ENCODE results near the gene SCFD1. TPM values are rescaled to one million over a fixed set of nuclear protein-coding genes. Genes with fewer than 3 reads are reported as not detected.

Gene SCFD1
- total RNA-seq, 1 experiment from 2014 or later: 38.1 TPM

- no peak overlapping the region for H3K27ac ChIP-seq
- intact Hi-C loops (cut with micrococcal nuclease; ENCODE audit: unreplicated experiment): no loop called here
- DNase-seq: no peak
- H3K4me1 ChIP-seq (replicated peaks; ENCODE audit: insufficient read depth): no peaks in the 10 kb centered on the region
- H4K20me1 ChIP-seq (ENCODE audit: insufficient read depth): no peaks in the 10 kb centered on the region
- H2AFZ ChIP-seq: no peak overlapping the region
- CTCF ChIA-PET: no interaction called here
- POLR2A ChIA-PET (ENCODE audit: unreplicated experiment): interaction anchor here (0.7 kb wide), 1 partner anchor 41 kb away, joined by 3 read pairs; no protein-coding TSS in a partner anchor
- TF ChIP-seq, protein P1, sequence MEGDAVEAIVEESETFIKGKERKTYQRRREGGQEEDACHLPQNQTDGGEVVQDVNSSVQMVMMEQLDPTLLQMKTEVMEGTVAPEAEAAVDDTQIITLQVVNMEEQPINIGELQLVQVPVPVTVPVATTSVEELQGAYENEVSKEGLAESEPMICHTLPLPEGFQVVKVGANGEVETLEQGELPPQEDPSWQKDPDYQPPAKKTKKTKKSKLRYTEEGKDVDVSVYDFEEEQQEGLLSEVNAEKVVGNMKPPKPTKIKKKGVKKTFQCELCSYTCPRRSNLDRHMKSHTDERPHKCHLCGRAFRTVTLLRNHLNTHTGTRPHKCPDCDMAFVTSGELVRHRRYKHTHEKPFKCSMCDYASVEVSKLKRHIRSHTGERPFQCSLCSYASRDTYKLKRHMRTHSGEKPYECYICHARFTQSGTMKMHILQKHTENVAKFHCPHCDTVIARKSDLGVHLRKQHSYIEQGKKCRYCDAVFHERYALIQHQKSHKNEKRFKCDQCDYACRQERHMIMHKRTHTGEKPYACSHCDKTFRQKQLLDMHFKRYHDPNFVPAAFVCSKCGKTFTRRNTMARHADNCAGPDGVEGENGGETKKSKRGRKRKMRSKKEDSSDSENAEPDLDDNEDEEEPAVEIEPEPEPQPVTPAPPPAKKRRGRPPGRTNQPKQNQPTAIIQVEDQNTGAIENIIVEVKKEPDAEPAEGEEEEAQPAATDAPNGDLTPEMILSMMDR (conservative IDR thresholded peaks at IDR 0.05): no peak
- no peak for TF ChIP-seq EZH2 (IDR thresholded peaks at IDR 0.05; ENCODE audit: low read depth)
- no peaks in the 10 kb centered on the region for H3K9me2 ChIP-seq (ENCODE audit: insufficient read depth)
- H3K4me3 ChIP-seq: no peak overlapping the region
- H3K36me3 ChIP-seq (ENCODE audit: low read depth): no peaks in the 10 kb centered on the region
- no peak overlapping the region for H3K4me2 ChIP-seq
- H3K79me2 ChIP-seq (ENCODE audit: low read depth): no peaks in the 10 kb centered on the region
- H3K27me3 ChIP-seq (ENCODE audit: insufficient read depth, low read depth): no peaks in the 10 kb centered on the region
- no peaks in the 10 kb centered on the region for H3K9me3 ChIP-seq (ENCODE audit: insufficient read depth, low read depth)
- BruUV-seq (replicated peaks): no TSS peak
- no peaks in the 10 kb centered on the region for H3F3A ChIP-seq (ENCODE audit: insufficient read depth, low read depth)
Observed at GRCh38 chr14:30708157-30708556, 86.0 kb downstream of the SCFD1 start.

- Histone ChIP-seq H4K20me1 (ENCODE audit: insufficient read depth) (no peaks in the 10 kb centered on the region), H3K27ac (no peak overlapping the region), H3K9me3 (ENCODE audit: insufficient read depth, low read depth) (no peaks in the 10 kb centered on the region), H3K4me2 (no peak overlapping the region), H3K79me2 (ENCODE audit: low read depth) (no peaks in the 10 kb centered on the region), H3F3A (ENCODE audit: insufficient read depth, low read depth) (no peaks in the 10 kb centered on the region), H3K9me2 (ENCODE audit: insufficient read depth) (no peaks in the 10 kb centered on the region), H3K36me3 (ENCODE audit: low read depth) (no peaks in the 10 kb centered on the region), H2AFZ (no peak overlapping the region), H3K4me3 (no peak overlapping the region), H3K27me3 (ENCODE audit: insufficient read depth, low read depth) (no peaks in the 10 kb centered on the region), H3K4me1 (replicated peaks; ENCODE audit: insufficient read depth) (no peaks in the 10 kb centered on the region)
- ChIA-PET CTCF (no interaction called here), POLR2A (ENCODE audit: unreplicated experiment) (no interaction called here)
- DNase-seq: no peak
- TF ChIP-seq, protein P1 (conservative IDR thresholded peaks at IDR 0.05): no peak
- no peak for TF ChIP-seq EZH2 (IDR thresholded peaks at IDR 0.05; ENCODE audit: low read depth)
- intact Hi-C loops (cut with micrococcal nuclease; ENCODE audit: unreplicated experiment): no loop called here
- no TSS peak for BruUV-seq (replicated peaks)
Observed at GRCh38 chr14:30709201-30709600, 87.1 kb downstream of the SCFD1 start.

DNA sequence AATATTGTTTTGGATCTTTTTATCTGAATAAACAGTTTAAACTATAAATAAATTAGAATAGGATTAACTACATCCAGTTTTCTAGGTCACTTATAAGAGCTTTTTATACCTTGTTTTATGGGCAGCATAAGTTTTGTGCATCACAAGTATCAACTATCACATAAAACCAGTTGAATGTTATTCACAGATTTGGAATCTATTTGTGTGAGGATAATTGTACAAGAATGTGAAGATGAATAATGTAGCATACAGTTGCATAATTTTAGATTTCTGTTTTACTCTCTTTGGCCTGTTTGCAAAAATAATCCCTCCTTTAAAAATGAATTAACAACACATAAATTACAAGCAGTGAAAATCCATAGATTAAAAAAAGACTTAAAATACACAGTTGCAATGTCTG lies 88.8 kb downstream of the SCFD1 start:
- Histone ChIP-seq H2AFZ (no peak overlapping the region), H3K36me3 (ENCODE audit: low read depth) (no peaks in the 10 kb centered on the region), H3K9me3 (ENCODE audit: insufficient read depth, low read depth) (no peaks in the 10 kb centered on the region), H3K27me3 (ENCODE audit: insufficient read depth, low read depth) (no peaks in the 10 kb centered on the region), H3K4me2 (no peak overlapping the region), H3K4me3 (no peak overlapping the region), H3K79me2 (ENCODE audit: low read depth) (no peaks in the 10 kb centered on the region), H3F3A (ENCODE audit: insufficient read depth, low read depth) (no peaks in the 10 kb centered on the region), H3K27ac (no peak overlapping the region), H3K4me1 (replicated peaks; ENCODE audit: insufficient read depth) (no peaks in the 10 kb centered on the region), H4K20me1 (ENCODE audit: insufficient read depth) (no peaks in the 10 kb centered on the region), H3K9me2 (ENCODE audit: insufficient read depth) (no peaks in the 10 kb centered on the region)
- POLR2A ChIA-PET (ENCODE audit: unreplicated experiment): no interaction called here
- BruUV-seq (replicated peaks): no TSS peak
- DNase-seq: no peak
- TF ChIP-seq, protein P1 (conservative IDR thresholded peaks at IDR 0.05): no peak
- no peak for TF ChIP-seq EZH2 (IDR thresholded peaks at IDR 0.05; ENCODE audit: low read depth)
- CTCF ChIA-PET: no interaction called here
- intact Hi-C loops (cut with micrococcal nuclease; ENCODE audit: unreplicated experiment): no loop called here
